Ovary (tissue), 9 donors: ENCODE data around the gene MAIP1. TPM values are rescaled to one million over a fixed set of nuclear protein-coding genes. Genes with fewer than 3 reads are reported as not detected.

Experiments used
- DNase-seq, 5 donors: peaks; one replicate each; pipeline ENCODE4 v3.0.0-alpha.2; 2019 to 2020
- H3K27ac ChIP-seq, 2 donors: fragments of 200-600 bp; one replicate each; pipeline versions ENCODE4 v1.5.1 to v1.8.0; 2019 to 2022
- H3K27me3 ChIP-seq: fragments of 200-600 bp; one replicate; pipeline ENCODE4 v1.8.0; 2022
- H3K36me3 ChIP-seq: fragments of 200-600 bp; sonication (generic); one replicate; pipeline ENCODE4 v1.5.1; 2019
- H3K4me1 ChIP-seq: one replicate; pipeline ENCODE4 v1.8.1; 2013; ENCODE audit warnings: mild to moderate bottlenecking, moderate library complexity; ENCODE audit not compliant: insufficient read depth
- H3K4me3 ChIP-seq: fragments of 200-600 bp; sonication (generic); one replicate; pipeline ENCODE4 v1.5.1; 2017
- H3K9me3 ChIP-seq, 2 donors: fragments of 200-600 bp in 1 of 2; sonication (generic) in 1 of 2; one replicate each; pipeline versions ENCODE4 v1.5.1 to v1.8.1; 2013 to 2019; ENCODE audit warnings: mild to moderate bottlenecking in 1 of 2, moderate library complexity in 1 of 2
- CTCF ChIP-seq, 3 donors: fragments of 450-650 bp in 2 of 3; fragments of 200-600 bp in 1 of 3; IDR thresholded peaks; one replicate each; pipeline versions ENCODE4 v1.5.1 to v1.8.0; 2016 to 2022; ENCODE audit warnings: antibody characterized with exemption in 3 of 3, mild to moderate bottlenecking in 1 of 3
- EP300 ChIP-seq: sonication (generic); formaldehyde crosslinking; IDR thresholded peaks from one replicate; pipeline ENCODE4 v1.6.1; 2017; ENCODE audit warnings: antibody characterized with exemption
- POLR2A ChIP-seq: fragments of 450-650 bp; IDR thresholded peaks from one replicate; pipeline ENCODE4 v1.6.1; 2017; ENCODE audit warnings: antibody characterized with exemption, mild to moderate bottlenecking, moderate library complexity
- WGBS, 3 donors: extraction: QIAGEN DNeasy Blood & Tissue Kit in 1 of 3; methylation state at CpG; one replicate each; pipeline versions ENCODE4 v1.1.5 to v1.1.7; 2013 to 2017; 5-methylcytosine and 5-hydroxymethylcytosine counted together
- intact Hi-C, 4 donors: fragments of 100-400 bp; cut with DNase I; formaldehyde crosslinking; loops; one replicate each; pipeline versions ENCODE4 v1.11.0 to v1.15.1; 2022 to 2023
- polyA plus RNA-seq, 2 donors: library from polyadenylated mRNA; stranded (reverse); fragments of 200-250 nt in 1 of 2; fragments of 350-450 nt in 1 of 2; fragmentation: Illumina TruSeq in 1 of 2; extraction: RNeasy Lipid Tissue Mini Kit (QIAGEN cat#74804) in 1 of 2; gene quantifications; one replicate each; pipeline ENCODE4 v1.2.3, GENCODE V29; 2013 to 2014
- total RNA-seq, 7 donors: library from RNA; depleted of rRNA in 2 of 7; stranded (reverse); fragments of >200 nt in 2 of 7; fragmentation: NEBNext Ultra II Directional in 3 of 7; extraction: Animal tissue kit (Norgen Biotek cat#: 25700) in 3 of 7; gene quantifications; one replicate each; pipeline versions ENCODE4 v1.1.0 to v1.2.4, GENCODE V29; 2016 to 2023
- donor health status: DM: no; HTN: no; CAD: no; lungs with moderate emphysema.
- donor health status: DM: no; HTN: no; CAD: no.
- donor health status: Bipolar disorder and iron deficiency.
- donor health status: DM: yes; HTN: yes; CAD: no.
- donor health status: DM: no; HTN: no; CAD: no.
- donor health status: DM: yes; HTN: yes; CAD: no.

Gene MAIP1
- total and polyA plus RNA-seq, 9 donors, result 10.7 to 18.3 (median 13.4) TPM

GRCh38 chr2:199962203-199962602 is 6.8 kb downstream of the MAIP1 start:
- no peak overlapping the region for H3K27ac ChIP-seq
- intact Hi-C loops, result no loop called here
- H3K4me3 ChIP-seq, result no peak overlapping the region
- H3K27me3 ChIP-seq, result no peaks in the 10 kb centered on the region
- TF ChIP-seq EP300, result no peak
- TF ChIP-seq POLR2A, result no peak
- TF ChIP-seq CTCF (IDR thresholded peaks at IDR 0.05), result no peak
- no peak for DNase-seq
- 85 to 89% (median 85%) methylated on average over 2 of the region's 2 CpGs for WGBS, 3 donors
- no peaks in the 10 kb centered on the region for H3K36me3 ChIP-seq
- H3K9me3 ChIP-seq, result no peaks in the 10 kb centered on the region
- no peaks in the 10 kb centered on the region for H3K4me1 ChIP-seq

GRCh38 chr2:199966405-199966804 is 11.0 kb downstream of the MAIP1 start:
- intact Hi-C loops, result no loop called here
- H3K9me3 ChIP-seq, result no peaks in the 10 kb centered on the region
- no peak for DNase-seq
- no peaks in the 10 kb centered on the region for H3K36me3 ChIP-seq
- no peak overlapping the region for H3K27ac ChIP-seq
- TF ChIP-seq CTCF (IDR thresholded peaks at IDR 0.05) (no peak), EP300 (no peak), POLR2A (no peak)
- no peak overlapping the region for H3K4me3 ChIP-seq
- H3K4me1 ChIP-seq, result no peaks in the 10 kb centered on the region
- no peaks in the 10 kb centered on the region for H3K27me3 ChIP-seq
- WGBS, 3 donors, result 85 to 90% (median 87%) methylated on average over 2 of the region's 2 CpGs

GRCh38 chr2:199966976-199967375 is 11.6 kb downstream of the MAIP1 start:
- Histone ChIP-seq H3K4me3 (no peak overlapping the region), H3K27ac (no peak overlapping the region), H3K27me3 (no peaks in the 10 kb centered on the region), H3K9me3 (no peaks in the 10 kb centered on the region), H3K36me3 (no peaks in the 10 kb centered on the region), H3K4me1 (no peaks in the 10 kb centered on the region)
- DNase-seq, result no peak
- intact Hi-C loops, result no loop called here
- no peak for TF ChIP-seq POLR2A
- 91 to 97% (median 92%) methylated on average over 1 of the region's 1 CpG for WGBS, 3 donors

- H3K9me3 ChIP-seq, result no peaks in the 10 kb centered on the region
- H3K27ac ChIP-seq, result no peak overlapping the region
- H3K27me3 ChIP-seq, result no peaks in the 10 kb centered on the region
- intact Hi-C loops, result no loop called here
- no peaks in the 10 kb centered on the region for H3K36me3 ChIP-seq
- WGBS, 3 donors, result 90 to 98% (median 95%) methylated on average over 1 of the region's 1 CpG
- no peak for DNase-seq
- H3K4me1 ChIP-seq, result no peaks in the 10 kb centered on the region
- TF ChIP-seq CTCF (IDR thresholded peaks at IDR 0.05) (no peak), POLR2A (no peak), EP300 (no peak)
- H3K4me3 ChIP-seq, result no peak overlapping the region
These were observed 12.7 kb downstream of the MAIP1 start for GRCh38 chr2:199968126-199968525.

GRCh38 chr2:199972088-199972626 is 16.8 kb downstream of the MAIP1 start:
- no peaks in the 10 kb centered on the region for H3K27me3 ChIP-seq
- no peaks in the 10 kb centered on the region for H3K36me3 ChIP-seq
- DNase-seq, result no peak
- no peaks in the 10 kb centered on the region for H3K9me3 ChIP-seq
- intact Hi-C loops, result loop anchor here in 1 of 4 donors (10.0 kb wide), 1 partner anchor 733 kb away; no protein-coding TSS in a partner anchor
- TF ChIP-seq POLR2A (no peak), EP300 (no peak), CTCF (IDR thresholded peaks at IDR 0.05) (no peak)
- H3K27ac ChIP-seq, result no peak overlapping the region
- no peak overlapping the region for H3K4me3 ChIP-seq
- no peaks in the 10 kb centered on the region for H3K4me1 ChIP-seq
- 85 to 88% (median 86%) methylated on average over 6 of the region's 6 CpGs for WGBS, 3 donors
